GM23338 (cell line): ENCODE results near the gene DCST2. TPM values are rescaled to one million over a fixed set of nuclear protein-coding genes. Genes with fewer than 3 reads are reported as not detected.

Source experiments
- ATAC-seq: fragments of 200-7000 bp; cut with Tn5 transposase; 3 replicates; pipeline ENCODE4 v1.9.1; 2020
- DNase-seq: peaks from one replicate; pipeline ENCODE4 v3.0.0-alpha.2; 2015; ENCODE audit warnings: low spot score
- H2AFZ ChIP-seq: fragments of 200-600 bp; sonication (generic); 2 replicates; pipeline ENCODE4 v1.8.0; 2016; ENCODE audit warnings: antibody characterized with exemption, mild to moderate bottlenecking, moderate library complexity
- H3F3A ChIP-seq: fragments of 200-600 bp; sonication (generic); replicated peaks from 2 replicates; pipeline ENCODE4 v1.8.0; 2017; ENCODE audit warnings: antibody characterized with exemption, mixed run types, low read depth
- H3K27ac ChIP-seq: fragments of 200-600 bp; sonication (generic); 2 replicates; pipeline ENCODE4 v1.6.1; 2016; ENCODE audit warnings: low read depth
- H3K27me3 ChIP-seq: fragments of 200-600 bp; sonication (generic); 2 replicates; pipeline ENCODE4 v1.8.0; 2016; ENCODE audit warnings: mild to moderate bottlenecking, mixed run types, moderate library complexity; ENCODE audit not compliant: insufficient read depth
- H3K36me3 ChIP-seq: fragments of 200-600 bp; sonication (generic); 2 replicates; pipeline ENCODE4 v1.8.0; 2016; ENCODE audit warnings: mild to moderate bottlenecking; ENCODE audit not compliant: insufficient read depth
- H3K4me1 ChIP-seq: fragments of 200-600 bp; sonication (generic); 2 replicates; pipeline ENCODE4 v1.8.0; 2016; ENCODE audit warnings: mild to moderate bottlenecking, moderate library complexity; ENCODE audit not compliant: insufficient read depth
- H3K4me2 ChIP-seq: fragments of 200-600 bp; sonication (generic); 2 replicates; pipeline ENCODE4 v1.7.1; 2017; ENCODE audit warnings: mixed run types
- H3K4me3 ChIP-seq: fragments of 200-600 bp; sonication (generic); 2 replicates; pipeline ENCODE4 v1.6.1; 2016; ENCODE audit warnings: mixed run types
- H3K79me2 ChIP-seq: fragments of 200-600 bp; sonication (generic); replicated peaks from 2 replicates; pipeline ENCODE4 v1.8.0; 2017; ENCODE audit warnings: mild to moderate bottlenecking; ENCODE audit not compliant: insufficient read depth
- H3K9me2 ChIP-seq: fragments of 200-600 bp; sonication (generic); 2 replicates; pipeline ENCODE4 v1.8.0; 2017; ENCODE audit not compliant: insufficient read depth
- H4K20me1 ChIP-seq: fragments of 200-600 bp; sonication (generic); replicated peaks from 2 replicates; pipeline ENCODE4 v1.8.0; 2017; ENCODE audit warnings: mild to moderate bottlenecking; ENCODE audit not compliant: insufficient read depth
- H3K27ac Mint-ChIP-seq: 2 replicates; pipeline ENCODE4 v1.8.0; 2020; ENCODE audit warnings: inconsistent platforms, mild to moderate bottlenecking, moderate library complexity, mixed read lengths
- H3K27me3 Mint-ChIP-seq: 3 replicates; pipeline ENCODE4 v1.8.0; 2022; ENCODE audit warnings: low read depth, mild to moderate bottlenecking, moderate library complexity, mixed read lengths, inconsistent platforms; ENCODE audit not compliant: insufficient read depth, poor library complexity
- H3K36me3 Mint-ChIP-seq: 3 replicates; pipeline ENCODE4 v1.8.0; 2021; ENCODE audit warnings: low read depth, mild to moderate bottlenecking, inconsistent platforms, moderate library complexity, mixed read lengths
- H3K4me1 Mint-ChIP-seq: 3 replicates; pipeline ENCODE4 v1.8.0; 2020; ENCODE audit warnings: mild to moderate bottlenecking, inconsistent platforms, mixed read lengths
- H3K4me3 Mint-ChIP-seq: 3 replicates; pipeline ENCODE4 v1.8.0; 2021; ENCODE audit warnings: moderate library complexity, mild to moderate bottlenecking, inconsistent platforms, mixed read lengths
- H3K9me3 Mint-ChIP-seq: 3 replicates; pipeline ENCODE4 v1.8.0; 2020; ENCODE audit warnings: moderate library complexity, mild to moderate bottlenecking, inconsistent platforms, mixed read lengths
- CREB1 ChIP-seq: fragments of 250-450 bp; sonication (Bioruptor Pico); IDR thresholded peaks from 2 replicates; pipeline ENCODE4 v1.5.0; 2020; ENCODE audit warnings: low read depth, mild to moderate bottlenecking, moderate library complexity
- CTCF ChIP-seq, 2 experiments: fragments of 200-600 bp in 1 of 2; sonication (generic) in 1 of 2; conservative IDR thresholded peaks; 2 replicates each; pipeline versions ENCODE4 v1.5.1 to v1.6.1; 2016 to 2017; ENCODE audit warnings: antibody characterized with exemption in 2 of 2, low read depth in 2 of 2, mild to moderate bottlenecking in 2 of 2, moderate library complexity in 1 of 2
- ETS1 ChIP-seq: IDR thresholded peaks from 2 replicates; pipeline ENCODE4 v1.6.1; 2016; ENCODE audit warnings: antibody characterized with exemption
- EZH2phosphoT487 ChIP-seq: fragments of 200-600 bp; sonication (generic); IDR thresholded peaks from one replicate; pipeline ENCODE4 v1.8.1; 2018; ENCODE audit warnings: antibody characterized with exemption; ENCODE audit not compliant: unreplicated experiment
- JUNB ChIP-seq: IDR thresholded peaks from one replicate; pipeline ENCODE4 v1.6.1; 2016; ENCODE audit warnings: antibody characterized with exemption; ENCODE audit not compliant: unreplicated experiment
- NANOG ChIP-seq: IDR thresholded peaks from 2 replicates; pipeline ENCODE4 v1.6.1; 2016; ENCODE audit warnings: antibody characterized with exemption, borderline replicate concordance
- POLR2AphosphoS5 ChIP-seq: IDR thresholded peaks from 2 replicates; pipeline ENCODE4 v1.6.1; 2016; ENCODE audit warnings: antibody characterized with exemption, low read depth
- REST ChIP-seq: IDR thresholded peaks from one replicate; pipeline ENCODE4 v1.6.1; 2018; ENCODE audit warnings: antibody characterized with exemption; ENCODE audit not compliant: unreplicated experiment
- ZNF114 ChIP-seq: fragments of 250-450 bp; sonication (Bioruptor Pico); IDR thresholded peaks from 2 replicates; pipeline ENCODE4 v1.5.0; 2020; ENCODE audit warnings: mild to moderate bottlenecking, moderate library complexity
- ZNF331 ChIP-seq: fragments of 250-450 bp; sonication (Bioruptor Pico); IDR thresholded peaks from 2 replicates; pipeline ENCODE4 v1.5.0; 2020; ENCODE audit warnings: low read depth, mild to moderate bottlenecking, moderate library complexity
- polyA plus RNA-seq: library from polyadenylated mRNA; unstranded; fragments of >200 nt; fragmentation: Nextera tagmentation; extraction: Ambion mirVana; gene quantifications from 2 replicates; pipeline ENCODE4 v1.2.1, GENCODE V29; 2016
- total RNA-seq: library from RNA; depleted of rRNA; stranded (reverse); fragments of >200 nt; shearing (Covaris generic); gene quantifications from 2 replicates; pipeline ENCODE4 v1.2.3, GENCODE V29; 2014

Gene DCST2
- total and polyA plus RNA-seq, 2 experiments from 2014 or later = 0.78 TPM; not detected in 1

- H3K4me1 ChIP-seq = peaks cover 11% of the 10 kb centered on the region
- H3K36me3 ChIP-seq = no peaks in the 10 kb centered on the region
- peak overlapping the region; percentile 82 for H3K4me2 ChIP-seq
- peak; percentile 79 for DNase-seq
- Mint-ChIP-seq H3K4me1 (peaks cover 22% of the 10 kb centered on the region), H3K27ac (peak overlapping the region; percentile 99), H3K27me3 (peaks cover 23% of the 10 kb centered on the region), H3K9me3 (no peaks in the 10 kb centered on the region), H3K4me3 (peak overlapping the region; percentile 90), H3K36me3 (no peaks in the 10 kb centered on the region)
- H4K20me1 ChIP-seq = no peaks in the 10 kb centered on the region
- TF ChIP-seq CTCF (conservative IDR thresholded peaks at IDR 0.05; ENCODE audit: low read depth in 2 of 2) (0 out of 4 replicates have a peak, but pooled peaks of 1 of the 2 experiments have one; percentile 1), REST (peak; percentile 23), EZH2phosphoT487 (no peak), ZNF331 (no peak), POLR2AphosphoS5 (no peak; the same call in none of the 2 replicates)
- H3K27me3 ChIP-seq = no peaks in the 10 kb centered on the region
- H3K79me2 ChIP-seq = peaks cover 12% of the 10 kb centered on the region
- no peak overlapping the region for H2AFZ ChIP-seq
- peaks cover 16% of the 10 kb centered on the region for H3F3A ChIP-seq
- H3K9me2 ChIP-seq = no peaks in the 10 kb centered on the region
- H3K27ac ChIP-seq = peak overlapping the region; percentile 96
- peak overlapping the region; percentile 90 for H3K4me3 ChIP-seq
- peak; percentile 10 for ATAC-seq
Measured at GRCh38 chr1:154999571-155000410, 33.8 kb downstream of the DCST2 start.

- peak; percentile 21 for ATAC-seq
- TF ChIP-seq JUNB (no peak), REST (no peak), ZNF114 (no peak), NANOG (no peak), ETS1 (no peak), CREB1 (CRISPR knock-in tag) (0 out of 2 replicates have a peak, but pooled peaks have one; percentile 8)
Measured at GRCh38 chr1:154998818-154999570, 34.6 kb downstream of the DCST2 start.

More at GRCh38 chr1:154998818-154999570, 34.6 kb downstream of the DCST2 start:
- no peaks in the 10 kb centered on the region for H3K9me2 ChIP-seq
- Mint-ChIP-seq H3K4me1 (peaks cover 16% of the 10 kb centered on the region), H3K27ac (peak overlapping the region; percentile 45; the same call in 1 of the 2 replicates), H3K4me3 (peak overlapping the region; percentile 72), H3K36me3 (no peaks in the 10 kb centered on the region), H3K27me3 (peaks cover 22% of the 10 kb centered on the region), H3K9me3 (no peaks in the 10 kb centered on the region)
- H3K4me1 ChIP-seq = peaks cover 5% of the 10 kb centered on the region; the same call in 1 of the 2 replicates
- peak overlapping the region; percentile 82 for H3K4me2 ChIP-seq
- H3K27me3 ChIP-seq = no peaks in the 10 kb centered on the region
- DNase-seq = peak; percentile 94
- no peaks in the 10 kb centered on the region for H4K20me1 ChIP-seq
- peaks cover 18% of the 10 kb centered on the region for H3F3A ChIP-seq
- H3K27ac ChIP-seq = 0 out of 2 replicates have a peak overlapping the region, but pooled peaks have one; percentile 26
- H3K4me3 ChIP-seq = peak overlapping the region; percentile 90
- H3K36me3 ChIP-seq = no peaks in the 10 kb centered on the region
- peaks cover 5% of the 10 kb centered on the region; the same call in 1 of the 2 replicates for H3K79me2 ChIP-seq
- H2AFZ ChIP-seq = peak overlapping the region; percentile 33; the same call in 1 of the 2 replicates
